Psoas muscle (tissue), 8 donors: ENCODE data around the gene TRMT61A. TPM values are rescaled to one million over a fixed set of nuclear protein-coding genes. Genes with fewer than 3 reads are reported as not detected.

ENCODE experiments used
- ATAC-seq, 4 donors: fragments of 200-7000 bp; cut with Tn5 transposase; one replicate each; pipeline ENCODE4 v1.9.1; 2020; ENCODE audit warnings: moderate library complexity in 3 of 4, mild to moderate bottlenecking in 2 of 4
- DNase-seq, 2 donors: peaks; one replicate each; pipeline ENCODE4 v3.0.0-alpha.2; 2020
- H3K27ac ChIP-seq: fragments of 200-600 bp; one replicate; pipeline ENCODE4 v1.8.0; 2022
- H3K27me3 ChIP-seq, 3 donors: fragments of 200-600 bp in 1 of 3; one replicate each; pipeline versions ENCODE4 v1.6.1 to v1.8.0; 2013 to 2022; ENCODE audit warnings: low read length in 2 of 3, mild to moderate bottlenecking in 2 of 3, moderate library complexity in 1 of 3; ENCODE audit not compliant: insufficient read depth in 3 of 3
- H3K36me3 ChIP-seq, 2 donors: fragments of 200-600 bp in 1 of 2; one replicate each; pipeline versions ENCODE4 v1.6.1 to v1.8.0; 2013 to 2022; ENCODE audit warnings: low read depth in 1 of 2, mild to moderate bottlenecking in 1 of 2, moderate library complexity in 1 of 2; ENCODE audit not compliant: insufficient read depth in 1 of 2
- H3K4me1 ChIP-seq: fragments of 200-600 bp; one replicate; pipeline ENCODE4 v1.8.0; 2022
- H3K4me3 ChIP-seq: fragments of 200-600 bp; one replicate; pipeline ENCODE4 v1.8.0; 2022; ENCODE audit warnings: mild to moderate bottlenecking
- H3K9me3 ChIP-seq: fragments of 200-600 bp; one replicate; pipeline ENCODE4 v1.8.0; 2022
- CTCF ChIP-seq: fragments of 200-600 bp; IDR thresholded peaks from one replicate; pipeline ENCODE4 v1.8.0; 2022; ENCODE audit warnings: antibody characterized with exemption
- WGBS, 3 donors: extraction: QIAGEN DNeasy Blood & Tissue Kit; methylation state at CpG; one replicate each; pipeline versions ENCODE4 v1.1.6 to v1.1.7; 2013; 5-methylcytosine and 5-hydroxymethylcytosine counted together
- intact Hi-C, 2 donors: fragments of 100-400 bp; cut with DNase I; formaldehyde crosslinking; loops; one replicate each; pipeline versions ENCODE4 v1.11.0 to v1.14.2; 2022
- polyA plus RNA-seq, 3 donors: library from polyadenylated mRNA; stranded (reverse); fragments of 200-250 nt; gene quantifications; one replicate each; pipeline ENCODE4 v1.2.3, GENCODE V29; 2013
- total RNA-seq, 4 donors: library from RNA; stranded (reverse); fragmentation: NEBNext Ultra II Directional in 2 of 4; extraction: Animal tissue kit (Norgen Biotek cat#: 25700) in 2 of 4; gene quantifications; one replicate each; pipeline versions ENCODE4 v1.2.1 to v1.2.4, GENCODE V29; 2021 to 2023
- donor health status: healthy with polysubstance abuse.
- donor health status: DM: no; HTN: no; CAD: no; lungs with moderate emphysema.
- donor health status: Bipolar disorder and iron deficiency.
- donor health status: healthy.
- donor health status: DM: yes; HTN: yes; CAD: no.
- donor health status: DM: no; HTN: no; CAD: no.
- donor health status: DM: no; HTN: no; CAD: no.
- donor health status: DM: yes; HTN: yes; CAD: no.

Gene TRMT61A
- total and polyA plus RNA-seq, 7 donors: 6.5 to 29.5 (median 12.7) TPM

DNA sequence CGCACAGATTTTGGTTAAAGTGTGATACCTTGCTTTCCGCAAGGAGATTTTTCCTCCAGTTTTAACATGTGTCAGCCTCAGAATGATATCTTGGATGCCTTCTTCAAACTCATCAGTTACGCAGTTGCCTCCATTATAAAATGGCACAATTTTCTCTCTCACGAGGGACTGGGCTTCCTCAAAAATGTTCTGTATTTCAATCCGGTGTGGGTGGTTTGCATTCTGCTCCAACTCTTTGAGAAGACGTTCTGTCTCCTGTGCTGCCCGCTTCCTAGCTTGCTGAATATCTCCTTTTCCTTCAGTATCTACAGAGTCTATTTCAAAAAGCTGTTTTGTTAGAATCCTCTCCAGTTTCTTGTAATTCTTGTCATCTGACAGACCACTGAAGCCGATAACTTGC, 31.7 kb downstream of the TRMT61A start:
- ATAC-seq: no peak
- peak overlapping the region; percentile 99 for H3K27ac ChIP-seq
- no peaks in the 10 kb centered on the region for H3K9me3 ChIP-seq
- WGBS, 3 donors: 69 to 73% (median 70%) methylated on average over 8 of the region's 8 CpGs
- no peak for DNase-seq
- peak overlapping the region; percentile 92 for H3K4me3 ChIP-seq
- no peaks in the 10 kb centered on the region for H3K27me3 ChIP-seq
- H3K4me1 ChIP-seq: peaks cover 76% of the 10 kb centered on the region
- intact Hi-C loops: loop anchor here in 1 of 2 donors (5.0 kb wide), 1 partner anchor 67 kb away; the partner anchor contains the start of gene KLC1
- peaks cover 0 to 20% of the 10 kb centered on the region in 2 donors for H3K36me3 ChIP-seq
- TF ChIP-seq CTCF: no peak

DNA sequence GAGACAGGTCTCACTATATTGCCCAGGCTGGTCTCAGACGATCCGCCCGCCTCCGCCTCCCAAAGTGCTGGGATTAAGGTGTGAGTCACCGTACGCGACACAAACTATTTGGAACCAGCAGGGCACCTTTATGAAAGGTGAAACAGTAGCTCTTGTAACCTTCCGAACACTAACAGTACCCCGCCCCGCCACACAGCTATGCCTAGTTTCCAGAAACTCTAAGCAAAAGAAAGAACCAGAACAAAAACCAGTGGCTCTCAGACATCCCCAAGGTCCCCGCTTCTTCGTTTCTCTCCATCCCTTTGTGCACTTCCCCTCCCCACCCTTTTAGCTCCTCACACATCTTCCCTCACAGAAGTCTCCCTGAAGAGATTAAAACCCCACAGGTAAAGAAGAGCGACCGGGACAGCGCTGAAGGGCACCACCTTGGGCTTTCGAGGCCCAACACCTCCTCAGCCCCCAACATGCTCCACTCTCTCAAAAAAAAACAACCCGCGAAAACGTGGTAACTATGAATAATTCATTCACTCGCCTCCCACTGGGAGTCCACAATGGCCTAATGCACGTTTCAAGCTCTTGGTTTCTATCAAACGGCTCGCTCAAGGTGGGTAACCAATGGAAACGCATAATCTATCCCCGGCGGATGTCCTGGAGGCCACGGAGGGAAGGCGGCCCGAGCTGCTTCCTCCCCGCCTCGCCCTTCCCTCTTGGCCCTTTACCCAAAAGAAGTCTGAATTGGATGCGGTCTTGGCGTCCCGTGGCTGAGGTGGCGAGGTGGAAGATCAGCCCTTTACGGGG, 32.6 kb downstream of the TRMT61A start:
- H3K27ac ChIP-seq: peak overlapping the region; percentile 99
- no peaks in the 10 kb centered on the region for H3K27me3 ChIP-seq
- intact Hi-C loops: loop anchor here in 1 of 2 donors (5.0 kb wide), 1 partner anchor 66 kb away; the partner anchor contains the start of gene KLC1
- peak overlapping the region; percentile 92 for H3K4me3 ChIP-seq
- TF ChIP-seq CTCF: no peak
- peak in 1 of 2 donors; percentile 59 for DNase-seq
- WGBS, 3 donors: 5% methylated on average over 35 to 36 of the region's 36 CpGs
- peaks cover 69% of the 10 kb centered on the region for H3K4me1 ChIP-seq
- ATAC-seq: peak; percentile 6 to 38 (median 19)
- peaks cover 0 to 20% of the 10 kb centered on the region in 2 donors for H3K36me3 ChIP-seq
- no peaks in the 10 kb centered on the region for H3K9me3 ChIP-seq

- no peaks in the 10 kb centered on the region for H3K9me3 ChIP-seq
- WGBS, 3 donors: 1% methylated on average over 15 to 25 of the region's 25 CpGs
- intact Hi-C loops: loop anchor here in 1 of 2 donors (5.0 kb wide), 1 partner anchor 65 kb away; the partner anchor contains the start of gene KLC1
- peaks cover 64% of the 10 kb centered on the region for H3K4me1 ChIP-seq
- peaks cover 0 to 20% of the 10 kb centered on the region in 2 donors for H3K36me3 ChIP-seq
- TF ChIP-seq CTCF: no peak
- peak overlapping the region; percentile 92 for H3K4me3 ChIP-seq
- H3K27ac ChIP-seq: peak overlapping the region; percentile 99
- ATAC-seq (peak; percentile 48 to 67 (median 59)), DNase-seq (peak in 1 of 2 donors; percentile 80)
- H3K27me3 ChIP-seq: no peaks in the 10 kb centered on the region
These were observed 33.1 kb downstream of the TRMT61A start for GRCh38 chr14:103562179-103562428.

GRCh38 chr14:103562429-103563225, 33.6 kb downstream of the TRMT61A start, which contains the start of the genes BAG5 and COA8:
Gene BAG5 (minus strand): TSS chr14:103562657. CDS start chr14:103561164, 1,493 bp downstream.
Gene COA8 (plus strand): TSS chr14:103562960. CDS start chr14:103563002, 42 bp downstream.
- Histone ChIP-seq H3K27ac (peak within 1 kb of the TSS; percentile 99), H3K4me3 (peak within 1 kb of the TSS; percentile 92), H3K36me3 (peaks cover 0 to 20% of the 10 kb centered on the region in 2 donors), H3K27me3 (no peaks in the 10 kb centered on the region), H3K9me3 (no peaks in the 10 kb centered on the region), H3K4me1 (peaks cover 59% of the 10 kb centered on the region)
- peak; percentile 88 to 94 for DNase-seq
- no peak for TF ChIP-seq CTCF
- WGBS, 3 donors: 0 to 1% (median 1%) methylated on average over 25 to 109 of the region's 109 CpGs
- intact Hi-C loops: loop anchor here in 1 of 2 donors (5.0 kb wide), 1 partner anchor 65 kb away; the partner anchor contains the start of gene KLC1
- ATAC-seq: peak; percentile 74 to 83 (median 79)
